Prostate gland (tissue), 2 donors: ENCODE data around the gene ZNRF1.

Experiments
- CTCF ChIP-seq, 4 experiments: fragments of 200-600 bp in 2 of 4; fragments of 450-650 bp in 2 of 4; sonication (generic) in 2 of 4; IDR thresholded peaks; 1 replicate in 3 of 4; 2 replicates in 1 of 4; pipeline ENCODE4 v1.5.1; 2016 to 2019; ENCODE audit warnings: antibody characterized with exemption in 4 of 4, mild to moderate bottlenecking in 2 of 4, moderate library complexity in 2 of 4
- POLR2A ChIP-seq: fragments of 450-650 bp; IDR thresholded peaks from one replicate; pipeline ENCODE4 v1.6.1; 2016; ENCODE audit warnings: antibody characterized with exemption, mild to moderate bottlenecking
- POLR2AphosphoS5 ChIP-seq: sonication (generic); formaldehyde crosslinking; IDR thresholded peaks from one replicate; pipeline ENCODE4 v1.6.1; 2017; ENCODE audit warnings: antibody characterized with exemption

DNA sequence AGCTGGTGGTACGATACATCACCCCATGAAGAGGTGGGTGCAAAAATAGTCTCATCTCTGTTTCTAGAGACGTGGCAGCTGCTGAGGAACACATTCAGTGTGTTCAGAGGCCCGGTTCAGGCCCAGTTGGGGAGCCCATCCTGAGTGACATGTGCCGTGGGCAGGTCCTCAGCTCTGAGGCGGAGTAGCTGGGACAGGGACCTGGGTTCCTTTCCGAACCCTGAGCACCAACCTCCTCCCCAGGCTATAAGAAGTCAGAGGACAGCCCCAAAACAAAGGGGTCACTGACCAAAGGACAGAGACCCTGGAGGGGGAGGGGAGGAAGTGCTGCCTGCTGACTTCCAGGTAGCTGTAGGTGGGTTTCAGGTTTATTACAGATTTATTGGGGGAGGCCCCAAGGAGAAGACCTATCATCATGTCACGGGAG lies 112.7 kb downstream of the ZNRF1 start:
- TF ChIP-seq POLR2A (no peak), POLR2AphosphoS5 (no peak), CTCF (IDR thresholded peaks at IDR 0.05) (no peak)
